Glutamatergic neuron (in vitro differentiated cells): Measurements from ENCODE around the gene CHAT. TPM values are rescaled to one million over a fixed set of nuclear protein-coding genes. Genes with fewer than 3 reads are reported as not detected.

ENCODE experiments used
- DNase-seq: peaks from one replicate; pipeline ENCODE4 v3.0.0; 2022
- H3K27ac Mint-ChIP-seq: one replicate; pipeline ENCODE4 v1.8.0; 2020; ENCODE audit warnings: mild to moderate bottlenecking, mixed read lengths, inconsistent platforms; ENCODE audit not compliant: unreplicated experiment
- H3K27me3 Mint-ChIP-seq: one replicate; pipeline ENCODE4 v1.8.0; 2020; ENCODE audit warnings: mild to moderate bottlenecking, moderate library complexity, mixed read lengths, inconsistent platforms; ENCODE audit not compliant: unreplicated experiment
- H3K36me3 Mint-ChIP-seq: one replicate; pipeline ENCODE4 v1.8.0; 2020; ENCODE audit warnings: mild to moderate bottlenecking, mixed read lengths, inconsistent platforms; ENCODE audit not compliant: unreplicated experiment
- H3K4me1 Mint-ChIP-seq: one replicate; pipeline ENCODE4 v1.8.0; 2020; ENCODE audit warnings: mild to moderate bottlenecking, low read depth, mixed read lengths, inconsistent platforms; ENCODE audit not compliant: unreplicated experiment
- H3K4me3 Mint-ChIP-seq: one replicate; pipeline ENCODE4 v1.8.0; 2020; ENCODE audit warnings: mild to moderate bottlenecking, mixed read lengths, inconsistent platforms; ENCODE audit not compliant: unreplicated experiment
- H3K9me3 Mint-ChIP-seq: one replicate; pipeline ENCODE4 v1.8.0; 2020; ENCODE audit warnings: mild to moderate bottlenecking, moderate library complexity, mixed read lengths, inconsistent platforms; ENCODE audit not compliant: unreplicated experiment
- total RNA-seq: library from RNA; stranded (reverse); fragmentation: NEBNext Ultra II Directional; extraction: Animal tissue kit (Norgen Biotek cat#: 25700); gene quantifications from one replicate; pipeline ENCODE4 v1.2.1, GENCODE V29; 2021; ENCODE audit not compliant: unreplicated experiment
- TF ChIP-seq, protein P1 (sequence below): fragments of 200-600 bp; sonication (generic); IDR thresholded peaks from one replicate; pipeline ENCODE4 v1.5.0; 2021; ENCODE audit not compliant: partially characterized antibody, unreplicated experiment

Gene CHAT
- total RNA-seq, 1 donor from 2014 or later: 15.4 TPM

DNA sequence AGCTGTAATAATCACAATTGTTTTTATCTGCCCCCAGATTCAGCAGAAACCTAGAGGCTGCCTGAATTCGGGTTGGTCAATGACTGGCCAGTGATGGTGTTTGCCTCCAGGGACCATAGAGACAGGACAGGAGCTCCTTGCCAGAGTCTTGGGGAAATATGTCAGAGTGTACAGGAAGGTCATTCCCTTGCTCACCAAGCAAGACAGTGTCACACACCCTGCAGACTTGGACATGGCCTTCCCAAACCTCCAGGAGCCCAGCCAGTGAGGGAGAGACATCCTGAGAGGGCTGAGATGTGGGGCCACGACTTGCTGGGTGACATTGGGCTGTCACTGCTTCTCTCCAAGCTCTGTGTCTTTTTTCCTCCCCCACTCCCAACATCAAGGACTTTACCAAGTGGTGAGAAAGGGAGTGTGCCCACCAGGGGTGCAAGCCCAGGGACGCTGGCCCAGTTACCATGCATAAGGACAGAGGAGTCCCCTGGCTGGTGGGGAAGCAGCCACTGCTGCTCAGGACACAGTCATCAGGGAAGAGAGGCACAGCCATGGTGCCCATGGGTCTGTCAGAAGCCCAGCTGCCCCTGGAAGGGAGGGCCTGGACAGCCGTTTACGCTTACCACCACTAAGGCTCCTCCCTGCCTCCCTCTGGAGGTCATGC is 40.3 kb downstream of the CHAT start:
- no peak overlapping the region for H3K4me3 Mint-ChIP-seq
- peaks cover 13% of the 10 kb centered on the region for H3K36me3 Mint-ChIP-seq
- no peak overlapping the region for H3K27ac Mint-ChIP-seq
- H3K9me3 Mint-ChIP-seq: no peaks in the 10 kb centered on the region
- TF ChIP-seq, protein P1, sequence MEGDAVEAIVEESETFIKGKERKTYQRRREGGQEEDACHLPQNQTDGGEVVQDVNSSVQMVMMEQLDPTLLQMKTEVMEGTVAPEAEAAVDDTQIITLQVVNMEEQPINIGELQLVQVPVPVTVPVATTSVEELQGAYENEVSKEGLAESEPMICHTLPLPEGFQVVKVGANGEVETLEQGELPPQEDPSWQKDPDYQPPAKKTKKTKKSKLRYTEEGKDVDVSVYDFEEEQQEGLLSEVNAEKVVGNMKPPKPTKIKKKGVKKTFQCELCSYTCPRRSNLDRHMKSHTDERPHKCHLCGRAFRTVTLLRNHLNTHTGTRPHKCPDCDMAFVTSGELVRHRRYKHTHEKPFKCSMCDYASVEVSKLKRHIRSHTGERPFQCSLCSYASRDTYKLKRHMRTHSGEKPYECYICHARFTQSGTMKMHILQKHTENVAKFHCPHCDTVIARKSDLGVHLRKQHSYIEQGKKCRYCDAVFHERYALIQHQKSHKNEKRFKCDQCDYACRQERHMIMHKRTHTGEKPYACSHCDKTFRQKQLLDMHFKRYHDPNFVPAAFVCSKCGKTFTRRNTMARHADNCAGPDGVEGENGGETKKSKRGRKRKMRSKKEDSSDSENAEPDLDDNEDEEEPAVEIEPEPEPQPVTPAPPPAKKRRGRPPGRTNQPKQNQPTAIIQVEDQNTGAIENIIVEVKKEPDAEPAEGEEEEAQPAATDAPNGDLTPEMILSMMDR: no peak
- peaks cover 4% of the 10 kb centered on the region for H3K27me3 Mint-ChIP-seq
- DNase-seq: no peak
- peaks cover 2% of the 10 kb centered on the region for H3K4me1 Mint-ChIP-seq

DNA sequence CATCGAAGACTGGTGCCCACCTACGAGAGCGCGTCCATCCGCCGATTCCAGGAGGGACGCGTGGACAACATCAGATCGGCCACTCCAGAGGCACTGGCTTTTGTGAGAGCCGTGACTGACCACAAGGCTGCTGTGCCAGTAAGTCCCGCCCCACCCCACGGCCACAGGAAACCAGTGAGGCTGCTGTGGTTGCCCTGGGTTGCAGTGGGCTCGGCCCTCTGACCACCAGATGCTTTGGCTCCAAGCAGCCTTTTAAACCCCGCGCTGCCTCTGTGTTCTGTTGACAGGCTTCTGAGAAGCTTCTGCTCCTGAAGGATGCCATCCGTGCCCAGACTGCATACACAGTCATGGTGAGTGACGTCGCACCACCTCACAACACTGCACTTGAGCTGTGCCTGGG is 41.3 kb downstream of the CHAT start:
- no peak overlapping the region for H3K27ac Mint-ChIP-seq
- no peaks in the 10 kb centered on the region for H3K9me3 Mint-ChIP-seq
- H3K4me1 Mint-ChIP-seq: no peaks in the 10 kb centered on the region
- TF ChIP-seq, protein P1: no peak
- H3K27me3 Mint-ChIP-seq: peaks cover 3% of the 10 kb centered on the region
- no peak for DNase-seq
- no peak overlapping the region for H3K4me3 Mint-ChIP-seq
- H3K36me3 Mint-ChIP-seq: peaks cover 16% of the 10 kb centered on the region

DNA sequence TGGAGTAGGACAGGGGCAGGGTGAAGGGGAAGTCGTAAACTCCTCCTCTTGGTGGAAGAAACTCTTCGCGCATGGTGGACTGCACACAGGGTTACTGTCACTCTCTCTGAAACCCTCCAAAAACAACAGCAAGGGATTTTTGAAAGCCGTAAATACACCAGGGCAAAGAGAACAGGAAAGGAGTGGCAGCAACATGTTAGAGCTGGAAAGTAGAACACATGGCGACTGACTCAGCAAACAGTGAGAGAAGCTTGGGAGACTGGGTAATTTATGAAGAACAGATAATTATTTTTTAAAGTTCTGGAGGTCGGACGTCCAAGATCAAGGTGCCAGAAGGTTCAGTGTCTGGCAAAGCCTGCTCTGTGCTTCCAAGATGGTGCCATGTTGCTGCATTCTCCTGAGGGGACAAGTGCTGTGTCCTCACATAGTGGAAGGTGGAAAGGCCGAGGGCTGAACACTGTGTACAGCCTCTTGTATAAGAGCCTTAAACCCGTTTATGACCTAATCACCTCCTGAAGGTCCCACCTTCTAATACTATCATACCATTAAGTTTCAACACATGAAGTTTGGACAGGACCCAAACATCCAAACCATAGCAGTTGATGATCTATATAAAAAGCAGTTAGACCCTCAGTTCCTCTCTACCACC is 43.1 kb downstream of the CHAT start:
- Mint-ChIP-seq H3K36me3 (peaks cover 16% of the 10 kb centered on the region), H3K4me3 (no peak overlapping the region), H3K9me3 (no peaks in the 10 kb centered on the region), H3K27me3 (peaks cover 2% of the 10 kb centered on the region), H3K27ac (no peak overlapping the region), H3K4me1 (no peaks in the 10 kb centered on the region)
- DNase-seq: no peak
- TF ChIP-seq, protein P1: no peak

DNA sequence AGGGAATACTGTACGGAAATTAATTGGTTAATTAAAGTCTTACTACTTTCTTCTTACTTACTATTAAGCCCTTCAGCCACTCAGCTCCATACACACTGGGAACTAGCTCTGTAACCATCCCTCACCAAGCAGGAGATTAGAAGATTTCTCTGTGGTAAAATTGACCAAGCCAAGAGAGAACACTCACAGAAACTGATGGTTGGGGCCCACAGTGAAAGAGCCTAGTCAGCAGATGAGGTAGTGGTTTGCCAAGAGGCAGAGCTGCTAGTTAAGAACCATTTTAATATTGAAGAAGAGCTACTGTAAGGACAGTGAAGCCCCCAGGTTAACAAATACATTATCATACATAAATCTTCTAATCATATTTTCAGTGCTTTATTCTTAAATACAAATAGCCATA is 43.8 kb downstream of the CHAT start:
- H3K27me3 Mint-ChIP-seq: peaks cover 1% of the 10 kb centered on the region
- no peak overlapping the region for H3K27ac Mint-ChIP-seq
- no peak for DNase-seq
- peaks cover 16% of the 10 kb centered on the region for H3K36me3 Mint-ChIP-seq
- H3K4me1 Mint-ChIP-seq: no peaks in the 10 kb centered on the region
- H3K4me3 Mint-ChIP-seq: no peak overlapping the region
- H3K9me3 Mint-ChIP-seq: no peaks in the 10 kb centered on the region
- TF ChIP-seq, protein P1: no peak

DNA sequence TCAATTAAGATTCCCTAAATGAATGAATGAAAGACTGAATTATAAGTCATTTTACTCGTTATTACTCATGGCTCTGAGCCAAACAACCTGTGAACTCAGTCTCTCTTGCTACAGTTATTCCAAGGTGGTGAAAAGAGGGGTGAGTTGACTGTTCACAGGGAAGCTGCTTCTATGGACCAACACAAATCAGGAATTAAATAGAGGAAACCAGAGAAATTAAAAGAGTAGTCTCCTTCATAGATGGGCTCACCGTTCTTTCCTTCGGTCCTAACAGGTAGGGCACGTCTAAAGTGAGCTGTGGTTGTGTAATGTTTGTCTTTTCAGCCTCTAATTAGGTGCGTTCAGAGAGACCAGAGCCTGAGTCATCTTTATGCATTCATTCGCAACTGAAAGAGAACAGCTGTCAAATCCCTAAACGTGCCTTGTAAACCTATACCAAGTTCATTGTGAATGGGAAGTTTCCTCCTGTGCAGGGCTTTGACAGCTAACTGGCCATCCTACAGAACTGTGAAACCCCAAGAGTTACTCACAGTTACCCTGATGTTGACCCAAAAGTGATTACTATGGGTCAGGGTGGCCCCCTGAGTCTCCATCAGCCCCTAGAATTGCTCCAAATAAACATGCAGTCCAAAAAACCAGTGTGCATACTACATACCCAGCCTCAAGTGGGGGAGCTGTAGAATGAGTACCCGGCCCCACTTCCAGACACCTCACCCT is 47.5 kb downstream of the CHAT start:
- Mint-ChIP-seq H3K36me3 (peaks cover 16% of the 10 kb centered on the region), H3K4me3 (no peak overlapping the region), H3K27ac (no peak overlapping the region), H3K9me3 (no peaks in the 10 kb centered on the region), H3K27me3 (peaks cover 1% of the 10 kb centered on the region), H3K4me1 (peaks cover 3% of the 10 kb centered on the region)
- no peak for DNase-seq
- TF ChIP-seq, protein P1: no peak
